ENCODE results near the gene GSPT1.
"Not testable (repeated sequence)": the region's sequence is repeated elsewhere in the genome, so short reads cannot be mapped to it uniquely, and the experiment has no call there.

GSPT1 gene

DNA sequence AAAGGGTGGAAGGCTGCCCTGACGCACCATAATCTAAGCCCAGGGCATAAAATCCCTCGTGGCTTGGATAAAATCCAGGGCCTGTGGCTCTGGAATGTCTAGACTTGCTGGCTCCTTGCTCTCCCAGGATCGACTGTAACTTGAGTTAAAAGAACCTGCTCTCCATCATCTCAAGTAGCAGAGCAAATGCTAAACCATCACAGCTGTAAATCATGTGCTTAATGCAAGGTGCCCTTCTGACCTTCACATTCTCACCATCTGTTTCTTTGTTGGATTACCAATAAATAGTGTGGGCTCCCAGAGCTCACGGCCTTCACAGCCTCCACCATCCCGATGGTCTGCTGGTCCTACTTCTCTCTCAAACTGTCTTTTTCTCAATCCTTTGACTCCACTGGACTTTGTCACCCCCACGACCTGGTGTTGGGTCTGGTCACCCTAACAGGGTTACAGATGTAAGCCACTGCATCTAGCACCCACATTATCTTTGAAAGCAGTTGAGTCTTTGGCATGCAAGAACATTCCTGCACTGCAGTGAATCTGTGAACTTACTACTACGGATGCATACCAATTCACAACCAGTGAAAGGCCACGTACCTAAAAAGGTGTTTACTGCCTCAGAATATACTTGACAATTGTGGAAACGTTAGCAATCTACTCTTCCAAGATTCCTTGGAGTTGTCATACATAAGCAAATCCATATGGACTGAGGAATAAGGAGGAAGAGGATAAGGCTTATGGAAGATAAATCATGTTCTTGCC, 79.7 kb downstream of the GSPT1 start:
- H3K27me3 ChIP-seq (replicated peaks; ENCODE audit: control insufficient read depth, insufficient read depth, low read length, poor library complexity, severe bottlenecking), result no peaks in the 10 kb centered on the region
- H3K36me3 ChIP-seq (ENCODE audit: control insufficient read depth, insufficient read depth, low read length), result peaks cover 50% of the 10 kb centered on the region
- H3K27ac ChIP-seq (ENCODE audit: insufficient read depth, low read length, poor library complexity, severe bottlenecking), result no peak overlapping the region
- DNase-seq, result no peak
- H3K9me3 ChIP-seq (ENCODE audit: control insufficient read depth, low read length), result no peaks in the 10 kb centered on the region
- H3K4me1 ChIP-seq (ENCODE audit: control insufficient read depth, insufficient read depth, low read length, poor library complexity, severe bottlenecking), result no peaks in the 10 kb centered on the region
- H3K4me3 ChIP-seq (ENCODE audit: insufficient read depth, low read depth, low read length, poor library complexity, severe bottlenecking), result no peak overlapping the region

DNA sequence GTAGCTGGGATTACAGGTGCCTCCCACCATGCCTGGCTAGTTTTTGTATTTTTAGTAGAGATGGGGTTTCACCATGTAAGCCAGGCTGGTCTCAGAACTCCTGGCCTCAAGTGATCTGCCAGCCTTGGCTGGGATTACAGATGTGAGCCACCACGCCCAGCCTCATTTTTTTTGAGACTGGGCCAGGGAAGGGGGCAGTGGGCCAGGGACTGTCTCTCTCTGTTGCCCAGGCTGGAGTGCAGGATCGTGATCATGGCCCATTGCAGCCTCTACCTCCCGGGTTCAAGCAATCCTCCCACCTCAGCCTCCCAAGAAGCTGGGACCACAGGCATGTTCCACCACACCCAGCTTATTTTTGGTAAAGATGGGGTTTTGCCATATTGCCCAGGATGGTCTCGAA, 80.4 kb downstream of the GSPT1 start:
- Histone ChIP-seq H3K4me3 (ENCODE audit: insufficient read depth, low read depth, low read length, poor library complexity, severe bottlenecking) (no peak overlapping the region), H3K27me3 (replicated peaks; ENCODE audit: control insufficient read depth, insufficient read depth, low read length, poor library complexity, severe bottlenecking) (no peaks in the 10 kb centered on the region), H3K36me3 (ENCODE audit: control insufficient read depth, insufficient read depth, low read length) (peaks cover 42% of the 10 kb centered on the region), H3K27ac (ENCODE audit: insufficient read depth, low read length, poor library complexity, severe bottlenecking) (no peak overlapping the region), H3K4me1 (ENCODE audit: control insufficient read depth, insufficient read depth, low read length, poor library complexity, severe bottlenecking) (no peaks in the 10 kb centered on the region), H3K9me3 (ENCODE audit: control insufficient read depth, low read length) (no peaks in the 10 kb centered on the region)
- DNase-seq, result no peak

GRCh38 chr16:11833951-11834695, 81.6 kb downstream of the GSPT1 start:
- H3K36me3 ChIP-seq (ENCODE audit: control insufficient read depth, insufficient read depth, low read length), result peaks cover 30% of the 10 kb centered on the region
- no peak overlapping the region for H3K27ac ChIP-seq (ENCODE audit: insufficient read depth, low read length, poor library complexity, severe bottlenecking)
- no peak for DNase-seq
- H3K27me3 ChIP-seq (replicated peaks; ENCODE audit: control insufficient read depth, insufficient read depth, low read length, poor library complexity, severe bottlenecking), result no peaks in the 10 kb centered on the region
- no peaks in the 10 kb centered on the region for H3K9me3 ChIP-seq (ENCODE audit: control insufficient read depth, low read length)
- H3K4me1 ChIP-seq (ENCODE audit: control insufficient read depth, insufficient read depth, low read length, poor library complexity, severe bottlenecking), result no peaks in the 10 kb centered on the region
- H3K4me3 ChIP-seq (ENCODE audit: insufficient read depth, low read depth, low read length, poor library complexity, severe bottlenecking), result no peak overlapping the region

DNA sequence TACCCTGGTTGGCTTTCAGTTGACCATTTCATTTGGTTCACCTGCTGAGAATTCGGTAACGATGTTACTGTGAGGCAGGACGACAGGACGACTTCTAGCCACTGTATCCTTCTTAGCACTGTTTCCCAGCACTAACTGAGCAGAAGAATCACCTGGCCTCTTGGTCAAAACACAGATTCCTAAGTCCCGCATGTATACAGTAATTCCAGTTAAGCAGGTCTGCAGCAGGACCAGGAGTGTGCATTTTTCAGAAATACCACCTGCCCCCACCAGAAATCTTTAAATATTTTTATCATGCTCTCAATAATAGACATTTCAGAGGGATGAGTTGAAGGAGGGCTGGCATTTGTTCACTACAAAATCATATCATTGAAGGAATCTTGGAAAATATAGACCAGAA, 87.1 kb downstream of the GSPT1 start:
- no peak overlapping the region for H3K4me3 ChIP-seq (ENCODE audit: insufficient read depth, low read depth, low read length, poor library complexity, severe bottlenecking)
- no peaks in the 10 kb centered on the region for H3K27me3 ChIP-seq (replicated peaks; ENCODE audit: control insufficient read depth, insufficient read depth, low read length, poor library complexity, severe bottlenecking)
- no peaks in the 10 kb centered on the region for H3K4me1 ChIP-seq (ENCODE audit: control insufficient read depth, insufficient read depth, low read length, poor library complexity, severe bottlenecking)
- DNase-seq, result no peak
- H3K9me3 ChIP-seq (ENCODE audit: control insufficient read depth, low read length), result no peaks in the 10 kb centered on the region
- no peaks in the 10 kb centered on the region for H3K36me3 ChIP-seq (ENCODE audit: control insufficient read depth, insufficient read depth, low read length)
- H3K27ac ChIP-seq (ENCODE audit: insufficient read depth, low read length, poor library complexity, severe bottlenecking), result no peak overlapping the region

- not testable (repeated sequence) for H3K27ac ChIP-seq (ENCODE audit: insufficient read depth, low read length, poor library complexity, severe bottlenecking); H3K9me3 ChIP-seq (ENCODE audit: control insufficient read depth, low read length); H3K4me1 ChIP-seq (ENCODE audit: control insufficient read depth, insufficient read depth, low read length, poor library complexity, severe bottlenecking); H3K4me3 ChIP-seq (ENCODE audit: insufficient read depth, low read depth, low read length, poor library complexity, severe bottlenecking); H3K36me3 ChIP-seq (ENCODE audit: control insufficient read depth, insufficient read depth, low read length); H3K27me3 ChIP-seq (replicated peaks; ENCODE audit: control insufficient read depth, insufficient read depth, low read length, poor library complexity, severe bottlenecking); DNase-seq
Observed at GRCh38 chr16:11825520-11826165, 90.1 kb downstream of the GSPT1 start.

DNA sequence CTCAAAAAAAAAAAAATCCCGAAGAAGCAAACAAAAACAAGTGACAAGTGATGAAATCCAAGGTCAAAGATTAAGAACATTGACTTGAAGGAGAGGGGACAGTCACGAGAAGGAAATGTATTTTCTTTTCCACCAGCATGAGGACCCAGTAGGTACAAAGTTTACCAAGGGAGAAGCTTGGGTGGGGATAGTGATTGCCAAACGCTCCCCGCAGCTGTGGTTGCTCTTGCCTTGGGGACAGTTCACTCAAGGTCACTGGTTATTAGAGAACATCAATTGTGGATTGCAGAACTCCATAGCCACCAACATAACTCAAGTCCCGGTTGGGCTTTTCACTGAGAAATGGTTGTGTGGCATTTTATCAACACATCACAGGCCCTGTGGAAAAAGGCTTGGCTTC, 91.4 kb downstream of the GSPT1 start:
- no peaks in the 10 kb centered on the region for H3K9me3 ChIP-seq (ENCODE audit: control insufficient read depth, low read length)
- no peak for DNase-seq
- H3K27ac ChIP-seq (ENCODE audit: insufficient read depth, low read length, poor library complexity, severe bottlenecking), result no peak overlapping the region
- no peak overlapping the region for H3K4me3 ChIP-seq (ENCODE audit: insufficient read depth, low read depth, low read length, poor library complexity, severe bottlenecking)
- no peaks in the 10 kb centered on the region for H3K4me1 ChIP-seq (ENCODE audit: control insufficient read depth, insufficient read depth, low read length, poor library complexity, severe bottlenecking)
- H3K27me3 ChIP-seq (replicated peaks; ENCODE audit: control insufficient read depth, insufficient read depth, low read length, poor library complexity, severe bottlenecking), result no peaks in the 10 kb centered on the region
- no peaks in the 10 kb centered on the region for H3K36me3 ChIP-seq (ENCODE audit: control insufficient read depth, insufficient read depth, low read length)

DNA sequence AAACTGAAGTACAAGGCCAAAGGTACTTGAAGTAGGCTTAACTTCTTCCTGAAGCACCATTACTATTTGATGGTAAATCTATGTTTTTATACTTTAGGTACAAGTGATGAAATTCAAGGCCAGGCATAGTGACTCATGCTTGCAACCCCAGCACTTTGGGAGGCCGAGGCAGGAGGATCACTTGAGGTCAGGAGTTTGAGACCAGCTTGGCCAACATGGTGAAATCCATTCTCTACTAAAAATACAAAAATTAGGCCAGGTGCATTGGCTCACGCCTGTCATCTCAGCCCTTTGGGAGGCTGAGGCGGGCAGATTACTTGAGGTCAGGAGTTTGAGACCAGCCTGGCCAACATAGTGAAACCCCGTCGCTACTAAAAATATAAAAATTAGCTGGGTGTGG, 92.1 kb downstream of the GSPT1 start:
- not testable (repeated sequence) for H3K27me3 ChIP-seq (replicated peaks; ENCODE audit: control insufficient read depth, insufficient read depth, low read length, poor library complexity, severe bottlenecking); H3K27ac ChIP-seq (ENCODE audit: insufficient read depth, low read length, poor library complexity, severe bottlenecking); H3K9me3 ChIP-seq (ENCODE audit: control insufficient read depth, low read length); H3K4me3 ChIP-seq (ENCODE audit: insufficient read depth, low read depth, low read length, poor library complexity, severe bottlenecking); H3K4me1 ChIP-seq (ENCODE audit: control insufficient read depth, insufficient read depth, low read length, poor library complexity, severe bottlenecking); DNase-seq; H3K36me3 ChIP-seq (ENCODE audit: control insufficient read depth, insufficient read depth, low read length)

DNA sequence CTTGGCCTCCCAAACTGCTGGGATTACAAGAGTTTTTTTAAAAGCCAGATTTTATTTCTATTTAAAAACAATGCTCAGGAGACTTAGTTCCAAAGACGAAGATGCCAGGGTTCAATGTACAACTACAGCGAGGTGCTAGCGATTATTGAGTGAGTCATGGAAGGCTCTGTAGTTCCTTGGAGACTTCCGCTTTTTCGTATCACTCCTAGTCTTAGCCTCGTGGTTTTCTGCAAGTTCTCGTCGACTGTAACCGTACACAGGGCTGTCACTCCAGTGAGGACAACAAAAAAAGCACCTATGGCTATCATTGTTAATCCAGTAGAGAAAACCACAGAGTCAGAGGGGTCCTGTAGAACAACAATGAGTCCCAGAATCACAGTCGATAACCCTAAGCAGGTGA, 96.0 kb downstream of the GSPT1 start:
- Histone ChIP-seq H3K4me3 (ENCODE audit: insufficient read depth, low read depth, low read length, poor library complexity, severe bottlenecking) (no peak overlapping the region), H3K27me3 (replicated peaks; ENCODE audit: control insufficient read depth, insufficient read depth, low read length, poor library complexity, severe bottlenecking) (no peaks in the 10 kb centered on the region), H3K4me1 (ENCODE audit: control insufficient read depth, insufficient read depth, low read length, poor library complexity, severe bottlenecking) (no peaks in the 10 kb centered on the region), H3K36me3 (ENCODE audit: control insufficient read depth, insufficient read depth, low read length) (no peaks in the 10 kb centered on the region), H3K27ac (ENCODE audit: insufficient read depth, low read length, poor library complexity, severe bottlenecking) (no peak overlapping the region), H3K9me3 (ENCODE audit: control insufficient read depth, low read length) (no peaks in the 10 kb centered on the region)
- no peak for DNase-seq

GRCh38 chr16:11818970-11819369, 96.8 kb downstream of the GSPT1 start:
- H3K27ac ChIP-seq (ENCODE audit: insufficient read depth, low read length, poor library complexity, severe bottlenecking); H3K4me3 ChIP-seq (ENCODE audit: insufficient read depth, low read depth, low read length, poor library complexity, severe bottlenecking); H3K9me3 ChIP-seq (ENCODE audit: control insufficient read depth, low read length); H3K27me3 ChIP-seq (replicated peaks; ENCODE audit: control insufficient read depth, insufficient read depth, low read length, poor library complexity, severe bottlenecking); H3K36me3 ChIP-seq (ENCODE audit: control insufficient read depth, insufficient read depth, low read length); H3K4me1 ChIP-seq (ENCODE audit: control insufficient read depth, insufficient read depth, low read length, poor library complexity, severe bottlenecking); DNase-seq: not testable (repeated sequence)
